A673 (cell line): ENCODE results near the gene HS1BP3.

Experiments
- CTCF ChIP-seq: fragments of 300-800, 200-600 bp; sonication (generic); conservative IDR thresholded peaks from 2 replicates; pipeline ENCODE4 v1.5.1; 2017; ENCODE audit warnings: low read depth, mild to moderate bottlenecking, antibody characterized with exemption, low read length, moderate library complexity, mixed read lengths
- EZH2 ChIP-seq: fragments of 200-600 bp; sonication (generic); IDR thresholded peaks from 2 replicates; pipeline ENCODE4 v1.6.1; 2017; ENCODE audit warnings: borderline replicate concordance, low read depth, mild to moderate bottlenecking, mixed read lengths, antibody characterized with exemption, low read length; ENCODE audit not compliant: poor library complexity, severe bottlenecking

DNA sequence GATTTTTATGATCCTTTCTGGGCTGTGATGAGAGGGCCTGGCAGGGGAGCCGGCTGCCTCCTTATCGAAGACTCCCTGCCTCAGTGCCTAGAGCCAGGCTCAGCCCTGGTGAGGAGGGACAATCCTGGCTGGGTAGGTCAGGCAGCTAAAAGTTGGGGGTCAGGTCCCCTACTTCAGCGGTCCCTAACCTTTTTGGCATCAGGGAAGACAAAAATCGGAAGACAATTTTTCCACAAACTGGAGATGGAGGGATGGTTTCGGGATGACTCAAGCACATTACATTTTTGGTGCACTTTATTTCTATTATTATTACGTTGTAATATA, 53.1 kb downstream of the HS1BP3 start:
- TF ChIP-seq CTCF, result no peak
- no peak for TF ChIP-seq EZH2
